Activated CD8-positive, alpha-beta T cell treated with anti-CD3 and anti-CD28 coated beads for 36 hours (primary cell): Measurements from ENCODE around the gene TMEM47. TPM values are rescaled to one million over a fixed set of nuclear protein-coding genes. Genes with fewer than 3 reads are reported as not detected.

Source experiments
- ATAC-seq: fragments of 200-7000 bp; cut with Tn5 transposase; one replicate; pipeline ENCODE4 v1.10.0; 2021; ENCODE audit warnings: mild to moderate bottlenecking, moderate library complexity
- CTCF ChIA-PET: fragments of 350-600 bp; sonication (Branson Sonifier 250); formaldehyde crosslinking; loops from one replicate; lab custom pipeline; 2021; ENCODE audit warnings: antibody characterized with exemption; lab: Charles Lee
- POLR2A ChIA-PET: fragments of 350-600 bp; sonication (Branson Sonifier 250); formaldehyde crosslinking; loops from one replicate; lab custom pipeline; 2021; ENCODE audit warnings: antibody characterized with exemption; lab: Charles Lee
- DNase-seq: peaks from one replicate; pipeline ENCODE4 v3.0.0-alpha.2; 2020
- H3K27ac Mint-ChIP-seq: one replicate; pipeline ENCODE4 v1.8.0; 2021; ENCODE audit warnings: mild to moderate bottlenecking, mixed read lengths
- H3K27me3 Mint-ChIP-seq: one replicate; pipeline ENCODE4 v1.8.0; 2021; ENCODE audit warnings: mixed read lengths
- H3K36me3 Mint-ChIP-seq: one replicate; pipeline ENCODE4 v1.8.0; 2021; ENCODE audit warnings: low read depth, mixed read lengths
- H3K4me1 Mint-ChIP-seq: one replicate; pipeline ENCODE4 v1.8.0; 2021; ENCODE audit warnings: low read depth, mixed read lengths
- H3K4me3 Mint-ChIP-seq: one replicate; pipeline ENCODE4 v1.8.0; 2021; ENCODE audit warnings: mild to moderate bottlenecking, moderate library complexity, mixed read lengths
- H3K9me3 Mint-ChIP-seq: one replicate; pipeline ENCODE4 v1.8.0; 2021; ENCODE audit warnings: mixed read lengths
- intact Hi-C: fragments of 100-400 bp; cut with micrococcal nuclease; formaldehyde crosslinking; loops from one replicate; pipeline ENCODE4 v1.10.0; 2022
- total RNA-seq, 2 experiments: library from RNA; stranded (reverse); gene quantifications; one replicate each; pipeline ENCODE4 v1.2.3, GENCODE V29; 2021
- TF ChIP-seq, protein P1 (sequence below): fragments of 200-600 bp; IDR thresholded peaks from one replicate; pipeline ENCODE4 v1.8.0; 2022; ENCODE audit warnings: antibody characterized with exemption, mild to moderate bottlenecking

The TMEM47 gene
- total RNA-seq, 2 experiments from 2014 or later = not detected

DNA sequence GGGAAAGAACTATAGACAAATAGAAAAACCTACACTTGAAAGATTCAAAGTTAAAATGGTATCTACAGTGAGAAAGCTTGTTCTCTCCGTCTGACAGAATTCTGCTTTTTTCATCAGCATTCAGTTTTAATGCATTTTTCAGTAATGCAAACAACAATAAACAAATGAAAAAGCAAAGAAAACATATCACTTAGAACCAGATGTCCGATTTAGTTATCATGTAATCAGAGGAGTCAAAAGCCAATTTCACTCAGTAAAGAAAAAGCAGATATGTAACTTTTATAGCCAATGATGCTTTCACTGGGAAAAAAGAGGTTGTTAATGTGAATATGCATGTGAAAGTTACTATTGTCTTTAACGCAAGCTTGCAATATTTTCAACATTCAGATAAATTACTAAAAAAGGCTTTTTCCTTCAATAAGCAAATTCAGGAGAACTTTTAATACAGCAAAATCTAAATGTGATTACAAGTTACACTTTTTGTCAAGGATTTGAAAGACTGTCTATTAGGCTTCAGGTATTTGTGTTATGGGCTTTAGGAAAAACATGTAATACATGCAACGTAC is 70.7 kb downstream of the TMEM47 start:
- Mint-ChIP-seq H3K36me3 (no peaks in the 10 kb centered on the region), H3K9me3 (peaks cover 1% of the 10 kb centered on the region), H3K27ac (no peak overlapping the region), H3K27me3 (no peaks in the 10 kb centered on the region), H3K4me3 (no peak overlapping the region), H3K4me1 (no peaks in the 10 kb centered on the region)
- DNase-seq (no peak), ATAC-seq (no peak)
- ChIA-PET CTCF (no interaction called here), POLR2A (no interaction called here)
- intact Hi-C loops = no loop called here
- TF ChIP-seq, protein P1, sequence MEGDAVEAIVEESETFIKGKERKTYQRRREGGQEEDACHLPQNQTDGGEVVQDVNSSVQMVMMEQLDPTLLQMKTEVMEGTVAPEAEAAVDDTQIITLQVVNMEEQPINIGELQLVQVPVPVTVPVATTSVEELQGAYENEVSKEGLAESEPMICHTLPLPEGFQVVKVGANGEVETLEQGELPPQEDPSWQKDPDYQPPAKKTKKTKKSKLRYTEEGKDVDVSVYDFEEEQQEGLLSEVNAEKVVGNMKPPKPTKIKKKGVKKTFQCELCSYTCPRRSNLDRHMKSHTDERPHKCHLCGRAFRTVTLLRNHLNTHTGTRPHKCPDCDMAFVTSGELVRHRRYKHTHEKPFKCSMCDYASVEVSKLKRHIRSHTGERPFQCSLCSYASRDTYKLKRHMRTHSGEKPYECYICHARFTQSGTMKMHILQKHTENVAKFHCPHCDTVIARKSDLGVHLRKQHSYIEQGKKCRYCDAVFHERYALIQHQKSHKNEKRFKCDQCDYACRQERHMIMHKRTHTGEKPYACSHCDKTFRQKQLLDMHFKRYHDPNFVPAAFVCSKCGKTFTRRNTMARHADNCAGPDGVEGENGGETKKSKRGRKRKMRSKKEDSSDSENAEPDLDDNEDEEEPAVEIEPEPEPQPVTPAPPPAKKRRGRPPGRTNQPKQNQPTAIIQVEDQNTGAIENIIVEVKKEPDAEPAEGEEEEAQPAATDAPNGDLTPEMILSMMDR = no peak

DNA sequence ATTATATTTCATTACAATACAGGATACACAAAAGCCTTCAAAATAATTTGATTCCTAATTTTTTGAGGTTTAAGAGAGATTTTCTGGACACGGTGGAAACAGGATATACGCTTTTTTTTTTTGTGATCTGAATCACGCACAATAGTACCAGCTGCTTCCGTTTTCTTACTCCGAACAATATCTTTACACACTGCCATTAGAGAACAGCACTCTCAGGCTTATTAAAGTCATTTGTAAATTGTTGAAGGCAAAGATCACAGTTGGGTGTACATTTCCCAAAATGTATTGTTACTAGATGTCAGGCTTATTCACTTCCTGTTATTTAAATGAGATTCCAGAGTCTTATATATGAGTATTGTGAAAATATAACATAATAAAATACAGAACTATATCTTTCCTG is 71.5 kb downstream of the TMEM47 start:
- no peaks in the 10 kb centered on the region for H3K36me3 Mint-ChIP-seq
- no peak overlapping the region for H3K27ac Mint-ChIP-seq
- H3K4me1 Mint-ChIP-seq = no peaks in the 10 kb centered on the region
- ChIA-PET POLR2A (no interaction called here), CTCF (no interaction called here)
- no peaks in the 10 kb centered on the region for H3K27me3 Mint-ChIP-seq
- TF ChIP-seq, protein P1 = no peak
- intact Hi-C loops = no loop called here
- DNase-seq = no peak
- H3K9me3 Mint-ChIP-seq = peaks cover 1% of the 10 kb centered on the region
- no peak overlapping the region for H3K4me3 Mint-ChIP-seq
- no peak for ATAC-seq

DNA sequence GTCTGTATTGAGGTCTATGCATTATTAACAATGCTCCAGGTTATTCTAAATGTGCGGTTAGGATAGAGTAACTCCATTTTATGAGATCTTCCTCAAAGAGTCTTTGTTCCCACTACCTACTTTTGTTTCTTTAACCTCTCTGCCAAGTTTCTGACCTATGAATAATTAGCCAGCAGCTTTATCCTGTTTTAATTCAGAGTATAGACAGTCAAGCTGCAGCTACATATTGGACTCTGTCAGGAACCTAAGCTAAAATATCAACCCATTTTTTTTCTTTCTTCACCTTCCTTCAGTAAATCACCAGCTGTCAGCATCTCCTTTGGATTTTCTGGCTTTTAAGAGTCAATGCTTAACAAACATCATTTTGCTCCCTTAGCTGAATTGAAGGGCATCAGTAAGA is 72.3 kb downstream of the TMEM47 start:
- intact Hi-C loops = no loop called here
- no peaks in the 10 kb centered on the region for H3K27me3 Mint-ChIP-seq
- ChIA-PET CTCF (no interaction called here), POLR2A (no interaction called here)
- no peak overlapping the region for H3K27ac Mint-ChIP-seq
- TF ChIP-seq, protein P1 = no peak
- no peaks in the 10 kb centered on the region for H3K4me1 Mint-ChIP-seq
- no peak for ATAC-seq
- peaks cover 1% of the 10 kb centered on the region for H3K9me3 Mint-ChIP-seq
- no peak overlapping the region for H3K4me3 Mint-ChIP-seq
- no peak for DNase-seq
- no peaks in the 10 kb centered on the region for H3K36me3 Mint-ChIP-seq

DNA sequence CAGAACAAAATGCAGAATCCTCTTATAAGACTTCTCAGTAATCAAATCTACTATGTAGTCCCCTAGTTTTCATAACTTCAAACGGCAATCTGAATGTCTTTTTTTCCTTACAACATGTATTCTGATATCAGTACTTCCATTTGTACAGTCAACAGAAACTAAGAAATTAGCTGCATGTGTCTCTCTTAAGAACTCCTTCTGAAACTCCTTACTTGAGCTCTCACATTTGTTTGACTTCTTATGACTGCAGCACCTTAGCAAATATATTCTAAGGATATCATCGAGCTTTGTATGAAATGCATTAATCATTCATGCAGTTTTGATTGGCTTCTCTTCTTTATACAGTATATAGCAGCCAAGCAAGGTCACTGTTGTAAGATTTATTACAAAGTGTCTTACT is 77.0 kb downstream of the TMEM47 start:
- intact Hi-C loops = no loop called here
- POLR2A ChIA-PET = no interaction called here
- H3K9me3 Mint-ChIP-seq = peaks cover 1% of the 10 kb centered on the region
- H3K4me1 Mint-ChIP-seq = no peaks in the 10 kb centered on the region
- no peak overlapping the region for H3K27ac Mint-ChIP-seq
- H3K36me3 Mint-ChIP-seq = no peaks in the 10 kb centered on the region
- no peak for DNase-seq
- TF ChIP-seq, protein P1 = no peak
- H3K4me3 Mint-ChIP-seq = no peak overlapping the region
- CTCF ChIA-PET = no interaction called here
- ATAC-seq = no peak
- no peaks in the 10 kb centered on the region for H3K27me3 Mint-ChIP-seq

DNA sequence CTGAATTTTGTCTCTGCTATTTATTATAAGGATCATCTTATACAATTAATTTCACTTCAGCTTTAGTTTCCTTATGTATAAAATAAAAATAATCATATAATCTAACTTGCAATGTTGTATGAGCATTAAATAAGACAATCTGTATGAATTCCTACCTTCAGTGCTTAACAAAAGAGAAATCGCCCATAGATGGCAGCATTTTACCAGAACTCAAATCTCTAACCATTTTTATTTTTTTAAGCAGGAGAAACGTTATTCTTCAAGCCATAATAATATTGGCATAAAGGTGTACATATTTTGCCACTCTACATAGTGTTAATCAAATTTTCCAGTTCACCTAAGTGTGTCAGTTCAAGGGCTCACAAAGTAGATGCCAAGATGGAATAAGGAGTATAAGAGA is 78.8 kb downstream of the TMEM47 start:
- CTCF ChIA-PET = no interaction called here
- H3K4me1 Mint-ChIP-seq = no peaks in the 10 kb centered on the region

More for the DNA sequence above, 78.8 kb downstream of the TMEM47 start:
- Mint-ChIP-seq H3K27me3 (no peaks in the 10 kb centered on the region), H3K36me3 (no peaks in the 10 kb centered on the region), H3K9me3 (peaks cover 1% of the 10 kb centered on the region), H3K27ac (no peak overlapping the region), H3K4me3 (no peak overlapping the region)
- ATAC-seq (no peak), DNase-seq (no peak)
- intact Hi-C loops = no loop called here
- POLR2A ChIA-PET = no interaction called here
- TF ChIP-seq, protein P1 = no peak
